Hippocampal formation (tissue), 2 donors: ENCODE measurements around the gene UPK3BL1.
"Not testable (repeated sequence)": the region's sequence is repeated elsewhere in the genome, so short reads cannot be mapped to it uniquely, and the experiment has no call there.

Source experiments
- DNase-seq, 2 donors: peaks; one replicate each; lab custom pipeline; 2025; lab: John Stamatoyannopoulos, UW

Gene UPK3BL1

DNA sequence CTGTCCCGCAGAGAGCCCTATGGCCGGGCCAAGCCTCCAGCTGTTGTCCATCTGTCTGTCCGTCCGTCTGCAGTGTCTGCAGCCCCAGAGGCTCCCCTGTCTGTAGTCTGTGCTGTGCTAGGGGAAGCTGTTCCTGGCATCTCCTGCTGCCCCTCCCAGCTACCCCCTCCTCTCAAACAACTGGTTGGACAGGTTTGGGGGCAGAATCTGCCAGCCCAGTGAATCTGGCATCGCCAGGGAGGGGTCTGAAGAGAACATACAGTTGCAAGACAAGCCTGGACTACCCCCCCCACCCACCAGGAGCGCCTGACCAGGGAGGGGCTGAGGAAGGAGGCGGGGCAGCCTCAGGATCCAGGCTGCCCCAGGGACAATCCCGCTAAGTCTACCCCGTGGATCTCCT, at the start of gene UPK3BL1:
UPK3BL1 (minus strand) TSS at position 101 of the 400 bp plus-strand sequence; CDS start at position 51, 50 bp downstream.
- not testable (repeated sequence) for DNase-seq

DNA sequence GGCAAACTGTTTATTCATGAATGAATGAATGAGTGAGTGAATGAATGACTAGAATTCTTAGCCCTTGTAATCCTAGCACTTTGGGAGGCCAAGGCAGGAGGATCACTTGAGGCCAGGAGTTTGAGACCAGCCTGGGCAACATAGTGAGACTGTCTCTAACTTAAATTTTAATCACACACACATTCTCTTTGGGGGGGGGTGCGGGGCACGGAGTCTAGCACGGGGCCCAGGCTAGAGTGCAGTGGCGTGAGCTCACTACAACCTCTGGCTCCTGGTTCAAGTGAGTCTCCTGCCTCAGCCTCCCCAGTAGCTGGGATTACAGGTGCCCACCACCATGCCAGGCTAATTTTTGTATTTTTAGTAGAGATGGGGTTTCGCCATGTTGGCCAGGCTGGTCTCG, 48.0 kb upstream of the UPK3BL1 start:
- DNase-seq: not testable (repeated sequence)

- DNase-seq: not testable (repeated sequence)
Observed at GRCh38 chr7:102689436-102690282, 47.1 kb upstream of the UPK3BL1 start.

- DNase-seq: not testable (repeated sequence)
Observed at GRCh38 chr7:102688299-102689036, 45.9 kb upstream of the UPK3BL1 start.

GRCh38 chr7:102682560-102682959, 40.0 kb upstream of the UPK3BL1 start:
- DNase-seq: not testable (repeated sequence)

- DNase-seq: not testable (repeated sequence)
Observed at GRCh38 chr7:102680780-102681179, 38.2 kb upstream of the UPK3BL1 start.

- DNase-seq: not testable (repeated sequence)
Observed at GRCh38 chr7:102675545-102675944, 33.0 kb upstream of the UPK3BL1 start.

DNA sequence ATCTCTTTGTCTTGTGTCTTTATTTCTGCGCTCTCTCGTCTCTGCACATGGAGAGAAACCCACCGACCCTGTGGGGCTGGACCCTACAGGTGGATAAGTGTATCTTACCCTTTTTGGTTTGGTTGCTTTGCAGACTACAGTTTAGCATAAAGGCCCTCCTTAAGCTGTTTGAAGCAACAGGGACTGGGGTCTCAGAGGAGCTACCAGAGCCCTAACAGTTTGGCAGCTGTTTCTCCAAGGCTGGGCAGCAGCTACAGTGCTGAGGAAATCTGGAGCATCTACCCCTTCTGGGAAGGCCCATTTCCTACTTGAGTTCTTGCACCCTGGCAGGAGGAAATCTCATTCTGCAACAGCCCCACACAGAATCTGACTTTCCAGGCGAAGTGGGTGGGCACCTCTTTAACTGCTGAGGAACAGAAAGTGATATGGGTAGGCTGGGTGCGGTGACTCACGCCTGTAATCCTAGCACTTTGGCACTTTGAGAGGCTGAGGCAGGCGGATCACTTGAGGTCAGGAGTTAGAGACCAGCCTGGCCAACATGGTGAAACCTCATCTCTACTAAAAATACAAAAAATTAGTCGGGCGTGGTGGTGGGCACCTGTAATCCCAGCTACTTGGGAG, 31.0 kb upstream of the UPK3BL1 start:
- not testable (repeated sequence) for DNase-seq

- not testable (repeated sequence) for DNase-seq
Observed at GRCh38 chr7:102671956-102672307, 29.3 kb upstream of the UPK3BL1 start.

GRCh38 chr7:102671166-102671955, 28.8 kb upstream of the UPK3BL1 start, which contains the start of gene POLR2J2:
Gene POLR2J2, minus strand, starts transcription at chr7:102671663. Its CDS starts 62 bp downstream, at chr7:102671601.
- DNase-seq: not testable (repeated sequence)

DNA sequence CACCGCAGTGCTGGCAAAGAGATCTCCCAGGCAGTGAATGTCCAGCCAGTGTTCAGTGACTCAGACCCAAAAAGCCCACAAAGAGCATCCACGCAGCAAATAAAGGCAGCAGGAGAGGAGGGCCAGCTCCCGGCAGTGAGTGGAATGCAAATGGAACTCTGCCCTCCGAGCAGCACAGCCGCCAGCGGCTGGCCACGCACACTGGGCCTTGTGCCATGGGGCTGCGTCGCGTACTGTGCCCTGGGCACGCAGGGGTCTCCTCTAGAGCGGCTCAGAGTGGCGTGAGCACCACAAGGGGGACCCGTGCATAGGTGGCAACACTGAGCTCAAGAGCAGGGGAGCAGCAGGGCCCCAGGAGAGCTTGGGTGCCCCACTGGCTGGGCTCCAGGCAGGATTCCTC, 24.9 kb upstream of the UPK3BL1 start:
- not testable (repeated sequence) for DNase-seq

DNA sequence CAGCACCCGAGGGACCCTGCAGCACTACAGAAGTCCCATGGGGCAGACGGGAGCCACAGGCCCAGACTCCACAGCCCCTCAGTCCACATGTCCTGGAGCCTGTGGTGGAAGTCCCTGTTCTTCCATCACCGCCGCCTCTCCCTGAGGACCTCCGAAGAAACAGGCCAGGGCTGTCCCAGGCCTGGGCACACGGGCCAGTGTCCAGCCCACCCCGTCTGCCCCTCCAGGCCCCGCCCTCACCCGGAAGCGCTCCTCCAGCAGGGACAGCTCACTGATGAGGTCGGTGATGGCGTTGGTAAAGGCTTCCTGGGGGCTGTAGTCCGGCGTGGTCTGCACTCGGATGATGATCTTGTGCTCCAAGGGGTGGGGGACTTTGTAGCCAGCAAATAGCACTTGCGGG, 24.3 kb upstream of the UPK3BL1 start:
- not testable (repeated sequence) for DNase-seq

GRCh38 chr7:102664765-102665164, 22.2 kb upstream of the UPK3BL1 start:
- DNase-seq: not testable (repeated sequence)

DNA sequence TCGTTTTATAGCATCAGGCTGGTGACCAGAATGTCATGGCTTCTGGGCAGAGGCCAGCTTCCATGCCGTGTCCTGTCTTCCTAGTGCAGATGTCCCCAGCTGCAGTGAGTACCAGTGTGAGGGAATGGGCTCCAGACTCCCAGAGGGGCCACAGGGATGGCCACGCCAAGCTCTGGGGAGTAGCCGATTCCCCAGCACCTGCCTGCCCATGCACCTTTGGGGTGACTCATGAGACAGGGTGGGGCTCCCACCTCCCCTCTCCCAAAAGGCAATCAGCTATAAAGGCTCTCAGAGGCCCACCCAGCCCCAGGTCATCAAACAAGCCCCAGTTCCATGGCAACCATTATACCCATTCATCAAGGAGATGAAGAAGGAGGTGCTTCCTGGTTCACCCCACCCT, 7.3 kb upstream of the UPK3BL1 start, which contains the start of gene SPDYE2B:
SPDYE2B (plus strand) TSS at position 396 of the 400 bp plus-strand sequence. CDS start 2,030 bp downstream, outside the sequence.
- not testable (repeated sequence) for DNase-seq

DNA sequence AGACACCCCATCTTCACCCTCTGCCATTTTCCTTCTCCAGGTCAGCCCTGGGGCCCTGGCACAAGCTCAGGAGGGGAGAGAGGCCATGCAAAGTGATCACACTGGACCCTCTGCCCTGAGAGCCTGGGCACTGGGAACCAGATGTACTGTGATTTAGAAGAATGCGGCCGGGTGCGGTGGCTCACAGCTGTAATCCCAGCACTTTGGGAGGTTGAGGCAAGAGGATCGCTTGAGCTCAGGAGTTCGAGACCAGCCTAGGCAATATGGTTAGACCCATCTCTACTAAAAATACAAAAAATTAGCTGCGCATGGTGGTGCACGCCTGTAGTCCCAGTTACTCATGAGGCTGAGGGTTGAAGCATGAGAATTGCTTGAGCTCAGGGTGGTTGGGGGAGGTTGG, 5.2 kb upstream of the UPK3BL1 start:
- DNase-seq: not testable (repeated sequence)

DNA sequence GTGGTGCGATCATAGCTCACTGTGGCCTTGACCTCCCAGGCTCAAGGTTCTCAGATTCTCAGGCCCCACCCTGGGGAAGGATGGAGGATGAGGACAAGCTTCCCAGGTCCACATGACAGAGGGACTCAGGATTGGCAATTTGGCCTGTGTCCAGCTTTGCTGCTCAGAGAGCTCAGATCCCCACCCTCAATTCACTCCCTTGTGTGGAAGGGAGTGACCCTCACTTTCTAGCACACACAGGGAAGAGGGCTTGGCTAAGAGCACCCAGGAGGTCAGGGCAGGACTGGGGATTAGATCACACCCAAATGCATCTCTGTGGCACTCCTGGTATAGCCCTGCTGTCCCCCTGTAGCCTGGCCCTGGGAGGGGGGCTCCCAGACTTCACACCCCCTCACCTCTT, 813 bp upstream of the UPK3BL1 start:
- DNase-seq: not testable (repeated sequence)

DNA sequence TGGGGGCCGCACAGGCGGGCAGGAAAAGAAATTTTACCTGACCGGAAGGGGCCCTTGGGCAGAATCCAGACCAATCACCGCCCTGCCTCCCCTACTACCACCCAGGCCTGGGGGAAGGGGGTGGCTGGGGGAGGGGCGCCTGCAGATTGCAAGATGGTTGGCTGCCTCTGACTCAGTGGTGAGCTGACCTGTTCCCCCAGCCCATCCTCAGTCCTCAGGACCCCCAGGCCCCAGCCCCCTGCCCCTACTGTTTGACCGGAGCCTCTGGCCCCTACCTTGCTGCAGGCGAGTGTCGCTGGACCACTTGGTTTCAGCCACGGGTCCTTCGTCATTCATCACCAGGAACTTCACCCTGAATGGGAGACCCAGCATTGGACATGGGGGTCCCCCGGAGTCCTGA, 3.7 kb downstream of the UPK3BL1 start:
- not testable (repeated sequence) for DNase-seq

GRCh38 chr7:102636956-102637355, 5.6 kb downstream of the UPK3BL1 start:
- not testable (repeated sequence) for DNase-seq

DNA sequence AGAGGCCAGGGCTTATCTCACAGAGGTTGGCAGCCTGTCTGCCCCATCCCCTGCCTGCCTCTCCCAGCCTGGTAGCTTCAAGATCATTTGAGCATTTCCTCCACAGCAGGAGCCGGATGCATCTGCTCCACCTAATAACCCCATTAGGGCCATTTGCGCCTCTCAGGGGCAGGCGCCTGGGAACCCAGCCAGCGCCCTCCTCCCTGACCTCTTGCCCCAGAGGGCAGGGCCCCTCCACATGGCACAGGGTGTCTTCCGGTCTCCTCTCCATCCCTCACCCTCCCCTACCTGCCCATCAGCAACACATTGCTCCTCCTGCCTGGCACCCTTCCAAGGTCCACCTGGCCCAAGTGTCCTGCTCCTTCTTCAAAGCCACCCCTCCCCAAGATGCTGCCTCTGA, 7.2 kb downstream of the UPK3BL1 start:
- DNase-seq: not testable (repeated sequence)

DNA sequence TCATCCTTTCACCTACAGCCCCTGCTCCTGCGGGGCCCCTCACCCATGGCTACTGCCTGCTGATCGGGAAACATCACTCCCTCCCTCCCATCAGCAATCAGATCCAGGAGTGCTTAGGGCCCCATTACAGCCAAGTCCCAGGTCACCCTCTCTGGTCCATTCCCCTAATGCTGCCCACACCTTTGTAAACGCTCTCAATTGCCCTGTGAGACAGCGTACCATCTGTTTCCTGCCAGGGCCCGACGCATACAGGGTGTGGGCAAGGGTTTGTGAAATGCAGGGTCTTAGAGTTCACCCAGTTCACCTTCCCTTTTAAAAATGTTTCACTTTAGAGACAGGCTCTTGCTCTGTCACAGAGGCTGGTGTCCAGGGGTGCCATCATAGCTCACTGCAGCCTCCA, 8.3 kb downstream of the UPK3BL1 start:
- not testable (repeated sequence) for DNase-seq

- not testable (repeated sequence) for DNase-seq
Observed at GRCh38 chr7:102630622-102631021, 12.0 kb downstream of the UPK3BL1 start.
